B cell (primary cell): Measurements from ENCODE around the gene PTPRN2. TPM values are rescaled to one million over a fixed set of nuclear protein-coding genes. Genes with fewer than 3 reads are reported as not detected.

Source experiments
- ATAC-seq: fragments of 200-7000 bp; cut with Tn5 transposase; one replicate; pipeline ENCODE4 v1.10.0; 2021; ENCODE audit warnings: low read depth, mild to moderate bottlenecking, moderate number of reproducible peaks, moderate library complexity
- CTCF ChIA-PET: fragments of 350-600 bp; sonication (Branson Sonifier 250); formaldehyde crosslinking; loops from one replicate; lab custom pipeline; 2021; ENCODE audit warnings: antibody characterized with exemption, inconsistent platforms; lab: Charles Lee
- POLR2A ChIA-PET: fragments of 350-600 bp; sonication (Branson Sonifier 250); formaldehyde crosslinking; loops from one replicate; lab custom pipeline; 2021; ENCODE audit warnings: antibody characterized with exemption; lab: Charles Lee
- DNase-seq: peaks from one replicate; pipeline ENCODE4 v3.0.0; 2013
- H2AFZ ChIP-seq: 2 replicates; pipeline ENCODE4 v1.6.1; 2012; ENCODE audit warnings: mild to moderate bottlenecking, low read depth, low read length; ENCODE audit not compliant: insufficient read depth, poor library complexity, severe bottlenecking
- H3K27ac ChIP-seq, 2 donors: 1 replicate in 1 of 2; 2 replicates in 1 of 2; pipeline ENCODE4 v1.5.1; 2012 to 2013; ENCODE audit warnings: low read length in 2 of 2, mild to moderate bottlenecking in 2 of 2, moderate library complexity in 1 of 2
- H3K27me3 ChIP-seq, 4 experiments: fragments of 200-600 bp in 1 of 4; sonication (generic) in 1 of 4; replicated peaks in 1 of 4; 1 replicate in 2 of 4; 2 replicates in 2 of 4; pipeline versions ENCODE4 v1.6.1 to v1.7.0; 2013 to 2016; ENCODE audit warnings: low read length in 3 of 4, mild to moderate bottlenecking in 2 of 4, mixed read lengths in 1 of 4, moderate library complexity in 1 of 4; ENCODE audit not compliant: insufficient read depth in 4 of 4, control insufficient read depth in 3 of 4; ENCODE audit errors: control extremely low read depth in 1 of 4
- H3K36me3 ChIP-seq, 2 experiments: replicated peaks in 1 of 2; 1 replicate in 1 of 2; 2 replicates in 1 of 2; pipeline versions ENCODE4 v1.6.1 to v1.7.1; 2013; ENCODE audit warnings: low read length in 1 of 2; ENCODE audit not compliant: insufficient read depth in 2 of 2, control insufficient read depth in 1 of 2; ENCODE audit errors: control extremely low read depth in 1 of 2, extremely low read depth in 1 of 2
- H3K4me1 ChIP-seq, 2 donors: fragments of 200-600 bp in 1 of 2; sonication (generic) in 1 of 2; 1 replicate in 1 of 2; 2 replicates in 1 of 2; pipeline versions ENCODE4 v1.5.1 to v1.6.1; 2013 to 2017; ENCODE audit warnings: low read length in 2 of 2; ENCODE audit not compliant: control insufficient read depth in 2 of 2, insufficient read depth in 2 of 2
- H3K4me2 ChIP-seq: replicated peaks from 2 replicates; pipeline ENCODE3; 2012; ENCODE audit warnings: mild to moderate bottlenecking, low read depth, low read length; ENCODE audit not compliant: poor library complexity, severe bottlenecking
- H3K4me3 ChIP-seq, 5 experiments: fragments of 200-600 bp in 1 of 5; sonication (generic) in 1 of 5; 1 replicate in 3 of 5; 2 replicates in 2 of 5; pipeline versions ENCODE4 v1.5.1 to v1.7.0; 2011 to 2016; ENCODE audit warnings: low read length in 4 of 5, mild to moderate bottlenecking in 4 of 5, low read depth in 2 of 5, control low read depth in 1 of 5, moderate library complexity in 1 of 5; ENCODE audit not compliant: insufficient read depth in 1 of 5; ENCODE audit errors: control extremely low read depth in 1 of 5, extremely low read depth in 1 of 5
- H3K79me2 ChIP-seq: fragments of 200-600 bp; sonication (generic); one replicate; pipeline ENCODE4 v1.6.0; 2016; ENCODE audit warnings: low read length; ENCODE audit not compliant: control insufficient read depth, insufficient read depth
- H3K9ac ChIP-seq: fragments of 200-600 bp; sonication (generic); 2 replicates; pipeline ENCODE4 v1.6.1; 2017; ENCODE audit warnings: mild to moderate bottlenecking, low read length, moderate library complexity
- H3K9me3 ChIP-seq, 3 donors: one replicate each; pipeline versions ENCODE4 v1.6.1 to v1.7.1; 2013; ENCODE audit warnings: low read length in 2 of 3; ENCODE audit not compliant: control insufficient read depth in 2 of 3, insufficient read depth in 1 of 3; ENCODE audit errors: control extremely low read depth in 1 of 3
- H4K20me1 ChIP-seq: 2 replicates; pipeline ENCODE4 v1.6.0; 2012; ENCODE audit warnings: mild to moderate bottlenecking, low read length; ENCODE audit not compliant: insufficient read depth, control insufficient read depth, poor library complexity, severe bottlenecking
- H3K27ac Mint-ChIP-seq: one replicate; pipeline ENCODE4 v1.8.0; 2021; ENCODE audit warnings: mixed read lengths
- H3K27me3 Mint-ChIP-seq: one replicate; pipeline ENCODE4 v1.8.0; 2021; ENCODE audit warnings: mixed read lengths
- H3K4me1 Mint-ChIP-seq: one replicate; pipeline ENCODE4 v1.8.0; 2021; ENCODE audit warnings: mixed read lengths
- H3K4me3 Mint-ChIP-seq: one replicate; pipeline ENCODE4 v1.8.0; 2021; ENCODE audit warnings: mixed read lengths
- H3K9me3 Mint-ChIP-seq: one replicate; pipeline ENCODE4 v1.8.0; 2022; ENCODE audit warnings: mixed read lengths; ENCODE audit not compliant: insufficient read depth
- EZH2 ChIP-seq: IDR thresholded peaks from 2 replicates; pipeline ENCODE4 v1.6.1; 2012; ENCODE audit warnings: borderline replicate concordance, low read depth, mild to moderate bottlenecking, moderate library complexity, low read length; ENCODE audit not compliant: insufficient read depth, poor library complexity, severe bottlenecking
- WGBS: methylation state at CpG from one replicate; pipeline ENCODE4 v1.1.5; 2013; ENCODE audit warnings: missing lambda C conversion rate; ENCODE audit not compliant: insufficient coverage; 5-methylcytosine and 5-hydroxymethylcytosine counted together
- intact Hi-C: fragments of 100-400 bp; cut with micrococcal nuclease; formaldehyde crosslinking; loops from one replicate; pipeline ENCODE4 v1.10.0; 2022
- polyA plus RNA-seq: library from polyadenylated mRNA; depleted of rRNA; stranded (reverse); fragments of >200 nt; gene quantifications from 2 replicates; pipeline ENCODE4 v1.2.3, GENCODE V29; 2012
- total RNA-seq, 2 donors: library from RNA; stranded (reverse); fragments of 120-200 nt in 1 of 2; gene quantifications; 1 replicate in 1 of 2; 2 replicates in 1 of 2; pipeline versions ENCODE4 v1.2.3 to v1.2.4, GENCODE V29; 2013 to 2022
- TF ChIP-seq, protein P1 (sequence below): fragments of 200-600 bp; IDR thresholded peaks from one replicate; pipeline ENCODE4 v1.8.0; 2022; ENCODE audit warnings: antibody characterized with exemption, mild to moderate bottlenecking

Gene PTPRN2
- total and polyA plus RNA-seq, 2 donors (not counting 1 experiment from before 2014, with no cell fraction given) = 2.0 to 5.0 TPM

DNA sequence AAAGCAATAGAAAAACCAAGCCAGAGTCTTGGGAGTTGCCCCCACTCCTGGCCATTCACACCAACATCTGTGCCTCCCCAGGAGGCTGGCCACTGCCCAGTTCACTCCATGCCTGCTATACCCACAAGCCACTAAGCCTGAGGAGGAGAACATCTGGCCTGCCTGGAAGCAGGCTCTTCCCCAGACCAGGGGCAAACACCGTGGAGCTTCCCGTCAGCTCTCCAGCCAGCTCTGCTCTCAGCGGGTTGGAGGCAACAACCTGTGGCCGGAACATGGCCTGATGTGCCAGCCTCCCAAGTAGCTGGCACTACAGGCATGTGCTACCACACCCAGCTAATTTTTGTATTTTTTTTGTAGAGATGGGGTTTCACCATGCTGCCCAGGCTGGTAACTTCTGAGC, 9.1 kb upstream of the PTPRN2 start:
- POLR2A ChIA-PET = no interaction called here
- ATAC-seq = no peak

DNA sequence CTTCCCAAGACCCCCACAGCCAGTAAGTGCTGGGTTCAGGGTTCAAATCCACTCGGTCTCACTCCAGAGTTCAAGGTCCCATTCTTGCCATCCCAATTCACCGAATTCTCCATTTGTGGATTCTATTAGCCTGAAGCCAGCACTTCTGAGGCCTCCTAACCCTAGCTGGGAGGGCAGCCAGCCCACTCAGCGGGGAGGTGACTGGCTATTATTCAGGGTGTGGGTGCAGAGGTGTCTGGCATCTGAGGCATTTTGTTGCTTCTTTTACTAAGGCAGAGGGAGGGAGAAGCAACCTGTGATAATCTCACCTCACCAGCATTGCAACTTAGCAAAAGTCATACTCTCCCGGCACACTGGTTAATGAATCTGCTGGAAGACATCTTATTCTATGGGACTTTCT, 8.7 kb upstream of the PTPRN2 start:
- WGBS = 100% methylated on average over 4 of the region's 4 CpGs
- DNase-seq = no peak

More for the DNA sequence above, 9.1 kb upstream of the PTPRN2 start:
- Histone ChIP-seq H3K9me3 (peaks cover 0 to 3% (median 0%) of the 10 kb centered on the region in 3 donors), H3K27me3 (no peaks in the 10 kb centered on the region), H3K36me3 (no peaks in the 10 kb centered on the region), H3K79me2 (no peaks in the 10 kb centered on the region), H3K4me1 (no peaks in the 10 kb centered on the region), H2AFZ (no peak overlapping the region), H4K20me1 (no peaks in the 10 kb centered on the region), H3K9ac (no peak overlapping the region), H3K4me3 (no peak overlapping the region), H3K4me2 (no peak overlapping the region), H3K27ac (no peak overlapping the region)
- DNase-seq = no peak
- CTCF ChIA-PET = no interaction called here
- H3K9me3 Mint-ChIP-seq = no peaks in the 10 kb centered on the region
- no peaks in the 10 kb centered on the region for H3K27me3 Mint-ChIP-seq
- no peaks in the 10 kb centered on the region for H3K4me1 Mint-ChIP-seq
- H3K4me3 Mint-ChIP-seq = no peak overlapping the region
- intact Hi-C loops = no loop called here
- no peak overlapping the region for H3K27ac Mint-ChIP-seq
- WGBS = 100% methylated on average over 2 of the region's 4 CpGs
- TF ChIP-seq, protein P1, sequence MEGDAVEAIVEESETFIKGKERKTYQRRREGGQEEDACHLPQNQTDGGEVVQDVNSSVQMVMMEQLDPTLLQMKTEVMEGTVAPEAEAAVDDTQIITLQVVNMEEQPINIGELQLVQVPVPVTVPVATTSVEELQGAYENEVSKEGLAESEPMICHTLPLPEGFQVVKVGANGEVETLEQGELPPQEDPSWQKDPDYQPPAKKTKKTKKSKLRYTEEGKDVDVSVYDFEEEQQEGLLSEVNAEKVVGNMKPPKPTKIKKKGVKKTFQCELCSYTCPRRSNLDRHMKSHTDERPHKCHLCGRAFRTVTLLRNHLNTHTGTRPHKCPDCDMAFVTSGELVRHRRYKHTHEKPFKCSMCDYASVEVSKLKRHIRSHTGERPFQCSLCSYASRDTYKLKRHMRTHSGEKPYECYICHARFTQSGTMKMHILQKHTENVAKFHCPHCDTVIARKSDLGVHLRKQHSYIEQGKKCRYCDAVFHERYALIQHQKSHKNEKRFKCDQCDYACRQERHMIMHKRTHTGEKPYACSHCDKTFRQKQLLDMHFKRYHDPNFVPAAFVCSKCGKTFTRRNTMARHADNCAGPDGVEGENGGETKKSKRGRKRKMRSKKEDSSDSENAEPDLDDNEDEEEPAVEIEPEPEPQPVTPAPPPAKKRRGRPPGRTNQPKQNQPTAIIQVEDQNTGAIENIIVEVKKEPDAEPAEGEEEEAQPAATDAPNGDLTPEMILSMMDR = no peak
- TF ChIP-seq EZH2 = no peak

More for the DNA sequence above, 8.7 kb upstream of the PTPRN2 start:
- Mint-ChIP-seq H3K27me3 (no peaks in the 10 kb centered on the region), H3K27ac (no peak overlapping the region), H3K9me3 (no peaks in the 10 kb centered on the region), H3K4me3 (no peak overlapping the region), H3K4me1 (no peaks in the 10 kb centered on the region)
- Histone ChIP-seq H3K4me1 (no peaks in the 10 kb centered on the region), H2AFZ (no peak overlapping the region), H3K36me3 (no peaks in the 10 kb centered on the region), H4K20me1 (no peaks in the 10 kb centered on the region), H3K9me3 (peaks cover 0 to 3% (median 0%) of the 10 kb centered on the region in 3 donors), H3K4me2 (no peak overlapping the region), H3K9ac (no peak overlapping the region), H3K27me3 (no peaks in the 10 kb centered on the region), H3K27ac (no peak overlapping the region), H3K4me3 (no peak overlapping the region), H3K79me2 (no peaks in the 10 kb centered on the region)
- intact Hi-C loops = no loop called here
- POLR2A ChIA-PET = no interaction called here
- no peak for ATAC-seq
- CTCF ChIA-PET = no interaction called here
- TF ChIP-seq EZH2 = no peak
- TF ChIP-seq, protein P1 = no peak
